Naive B cell (primary cell): Measurements from ENCODE around the gene DLX4. TPM values are rescaled to one million over a fixed set of nuclear protein-coding genes. Genes with fewer than 3 reads are reported as not detected.
A peak's percentile ranks its signal among the peaks of the same experiment; 100 is the strongest.

Source experiments
- ATAC-seq, 2 donors: fragments of 150-1000 bp; cut with Tn5 transposase; 2 replicates each; pipeline ENCODE4 v1.10.0; 2021; ENCODE audit warnings: low read depth in 2 of 2, mild to moderate bottlenecking in 2 of 2, moderate library complexity in 2 of 2
- DNase-seq: peaks from one replicate; pipeline ENCODE4 v3.0.0; 2022
- H3K27ac Mint-ChIP-seq, 6 donors: one replicate each; pipeline ENCODE4 v1.8.0; 2020 to 2022; ENCODE audit warnings: mild to moderate bottlenecking in 6 of 6, mixed read lengths in 6 of 6, moderate library complexity in 5 of 6, inconsistent platforms in 2 of 6
- H3K27me3 Mint-ChIP-seq, 3 donors: one replicate each; pipeline ENCODE4 v1.8.0; 2021 to 2022; ENCODE audit warnings: mixed read lengths in 3 of 3, mild to moderate bottlenecking in 1 of 3
- H3K36me3 Mint-ChIP-seq, 2 donors: one replicate each; pipeline ENCODE4 v1.8.0; 2020 to 2022; ENCODE audit warnings: mixed read lengths in 2 of 2, inconsistent platforms in 1 of 2, mild to moderate bottlenecking in 1 of 2
- H3K4me1 Mint-ChIP-seq, 3 donors: one replicate each; pipeline ENCODE4 v1.8.0; 2020 to 2022; ENCODE audit warnings: mixed read lengths in 3 of 3, inconsistent platforms in 1 of 3, mild to moderate bottlenecking in 1 of 3, moderate library complexity in 1 of 3
- H3K4me3 Mint-ChIP-seq, 8 donors: one replicate each; pipeline ENCODE4 v1.8.0; 2020 to 2022; ENCODE audit warnings: mild to moderate bottlenecking in 8 of 8, mixed read lengths in 8 of 8, moderate library complexity in 8 of 8, inconsistent platforms in 2 of 8
- H3K9me3 Mint-ChIP-seq, 7 donors: one replicate each; pipeline ENCODE4 v1.8.0; 2020 to 2022; ENCODE audit warnings: mixed read lengths in 7 of 7, mild to moderate bottlenecking in 5 of 7, inconsistent platforms in 2 of 7, moderate library complexity in 1 of 7
- polyA plus RNA-seq, 6 donors: library from polyadenylated mRNA; unstranded; fragments of 300-500 nt; fragmentation: Illumina TruSeq; gene quantifications; one replicate each; pipeline ENCODE4 v1.2.3, GENCODE V29; 2021; ENCODE audit warnings: low read depth in 6 of 6

The DLX4 gene
- under 1 TPM in 3 of 6 donors, not detected in 3; 0.18 to 0.22 (median 0.21) TPM for polyA plus RNA-seq

GRCh38 chr17:49969134-49969759 lies at the start of gene DLX4:
Gene DLX4, plus strand, starts transcription at chr17:49969190. Its CDS starts 279 bp downstream, at chr17:49969469.
- Mint-ChIP-seq H3K9me3 (peaks cover 0 to 11% (median 6%) of the 10 kb centered on the region in 7 donors), H3K27ac (peak within 1 kb of the TSS in 3 of 6 donors; percentile 68 to 83 (median 76)), H3K4me3 (peak within 1 kb of the TSS; percentile 79 to 93 (median 88)), H3K4me1 (peaks cover 39 to 59% (median 48%) of the 10 kb centered on the region in 3 donors), H3K27me3 (peaks cover 65 to 97% (median 90%) of the 10 kb centered on the region in 3 donors), H3K36me3 (peaks cover 0 to 12% of the 10 kb centered on the region in 2 donors)
- DNase-seq (no peak), ATAC-seq (no peak)

- no peak overlapping the region for H3K4me3 Mint-ChIP-seq
- ATAC-seq (no peak), DNase-seq (no peak)
- peaks cover 0 to 2% (median 0%) of the 10 kb centered on the region in 7 donors for H3K9me3 Mint-ChIP-seq
- H3K27ac Mint-ChIP-seq, result peak overlapping the region in 1 of 6 donors; percentile 58
- H3K27me3 Mint-ChIP-seq, result peaks cover 24 to 82% (median 66%) of the 10 kb centered on the region in 3 donors
- no peaks in the 10 kb centered on the region for H3K36me3 Mint-ChIP-seq
- H3K4me1 Mint-ChIP-seq, result no peaks in the 10 kb centered on the region
Observed at GRCh38 chr17:49920030-49920769, 48.8 kb upstream of the DLX4 start.

- Mint-ChIP-seq H3K4me1 (no peaks in the 10 kb centered on the region), H3K27ac (peak overlapping the region in 2 of 6 donors; percentile 45 to 57), H3K27me3 (peaks cover 22 to 76% (median 63%) of the 10 kb centered on the region in 3 donors), H3K4me3 (no peak overlapping the region), H3K36me3 (no peaks in the 10 kb centered on the region), H3K9me3 (no peaks in the 10 kb centered on the region)
- DNase-seq (no peak), ATAC-seq (no peak)
Observed at GRCh38 chr17:49922095-49922494, 46.9 kb upstream of the DLX4 start.

- no peaks in the 10 kb centered on the region for H3K9me3 Mint-ChIP-seq
- H3K27me3 Mint-ChIP-seq, result peaks cover 24 to 81% (median 73%) of the 10 kb centered on the region in 3 donors
- H3K4me1 Mint-ChIP-seq, result no peaks in the 10 kb centered on the region
- no peak overlapping the region for H3K27ac Mint-ChIP-seq
- ATAC-seq (no peak), DNase-seq (no peak)
- H3K4me3 Mint-ChIP-seq, result no peak overlapping the region
- H3K36me3 Mint-ChIP-seq, result no peaks in the 10 kb centered on the region
Observed at GRCh38 chr17:49924116-49924515, 44.9 kb upstream of the DLX4 start.

GRCh38 chr17:49924589-49924988 lies 44.4 kb upstream of the DLX4 start:
- Mint-ChIP-seq H3K27ac (no peak overlapping the region), H3K36me3 (no peaks in the 10 kb centered on the region), H3K9me3 (no peaks in the 10 kb centered on the region), H3K27me3 (peaks cover 24 to 83% (median 75%) of the 10 kb centered on the region in 3 donors), H3K4me1 (no peaks in the 10 kb centered on the region), H3K4me3 (peak overlapping the region in 1 of 8 donors; percentile 34)
- ATAC-seq (no peak), DNase-seq (no peak)

- no peak for ATAC-seq
- Mint-ChIP-seq H3K4me1 (no peaks in the 10 kb centered on the region), H3K36me3 (no peaks in the 10 kb centered on the region), H3K27ac (no peak overlapping the region), H3K27me3 (peaks cover 33 to 87% (median 84%) of the 10 kb centered on the region in 3 donors), H3K9me3 (no peaks in the 10 kb centered on the region), H3K4me3 (no peak overlapping the region)
- DNase-seq, result no peak
Observed at GRCh38 chr17:49925921-49926320, 43.1 kb upstream of the DLX4 start.

GRCh38 chr17:49926886-49927285 lies 42.1 kb upstream of the DLX4 start:
- Mint-ChIP-seq H3K4me3 (no peak overlapping the region), H3K27ac (no peak overlapping the region), H3K27me3 (peaks cover 35 to 87% (median 83%) of the 10 kb centered on the region in 3 donors), H3K9me3 (no peaks in the 10 kb centered on the region), H3K36me3 (no peaks in the 10 kb centered on the region), H3K4me1 (no peaks in the 10 kb centered on the region)
- ATAC-seq (no peak), DNase-seq (no peak)

- DNase-seq, result no peak
- H3K4me1 Mint-ChIP-seq, result no peaks in the 10 kb centered on the region
- no peak for ATAC-seq
- peaks cover 29 to 85% (median 80%) of the 10 kb centered on the region in 3 donors for H3K27me3 Mint-ChIP-seq
- no peak overlapping the region for H3K27ac Mint-ChIP-seq
- no peaks in the 10 kb centered on the region for H3K9me3 Mint-ChIP-seq
- H3K36me3 Mint-ChIP-seq, result no peaks in the 10 kb centered on the region
- no peak overlapping the region for H3K4me3 Mint-ChIP-seq
Observed at GRCh38 chr17:49928126-49928800, 40.7 kb upstream of the DLX4 start.

GRCh38 chr17:49928837-49929475 lies 40.0 kb upstream of the DLX4 start:
- H3K4me3 Mint-ChIP-seq, result no peak overlapping the region
- no peak for ATAC-seq
- H3K9me3 Mint-ChIP-seq, result no peaks in the 10 kb centered on the region
- peaks cover 31 to 88% (median 80%) of the 10 kb centered on the region in 3 donors for H3K27me3 Mint-ChIP-seq
- no peaks in the 10 kb centered on the region for H3K4me1 Mint-ChIP-seq
- H3K36me3 Mint-ChIP-seq, result no peaks in the 10 kb centered on the region
- H3K27ac Mint-ChIP-seq, result peak overlapping the region in 1 of 6 donors; percentile 11
- no peak for DNase-seq

GRCh38 chr17:49930880-49931279 lies 38.1 kb upstream of the DLX4 start:
- Mint-ChIP-seq H3K4me1 (no peaks in the 10 kb centered on the region), H3K36me3 (no peaks in the 10 kb centered on the region), H3K9me3 (no peaks in the 10 kb centered on the region), H3K27ac (no peak overlapping the region), H3K4me3 (no peak overlapping the region), H3K27me3 (peaks cover 34 to 87% (median 84%) of the 10 kb centered on the region in 3 donors)
- DNase-seq (no peak), ATAC-seq (no peak)

GRCh38 chr17:49931416-49932137 lies 37.4 kb upstream of the DLX4 start:
- DNase-seq, result no peak
- H3K9me3 Mint-ChIP-seq, result no peaks in the 10 kb centered on the region
- peaks cover 34 to 89% (median 86%) of the 10 kb centered on the region in 3 donors for H3K27me3 Mint-ChIP-seq
- H3K36me3 Mint-ChIP-seq, result no peaks in the 10 kb centered on the region
- no peak for ATAC-seq
- H3K27ac Mint-ChIP-seq, result no peak overlapping the region
- H3K4me3 Mint-ChIP-seq, result no peak overlapping the region
- no peaks in the 10 kb centered on the region for H3K4me1 Mint-ChIP-seq

- no peaks in the 10 kb centered on the region for H3K9me3 Mint-ChIP-seq
- no peak for ATAC-seq
- no peaks in the 10 kb centered on the region for H3K36me3 Mint-ChIP-seq
Observed at GRCh38 chr17:49932138-49932723, 36.8 kb upstream of the DLX4 start.

More at GRCh38 chr17:49932138-49932723, 36.8 kb upstream of the DLX4 start:
- Mint-ChIP-seq H3K27ac (no peak overlapping the region), H3K4me1 (no peaks in the 10 kb centered on the region), H3K4me3 (no peak overlapping the region), H3K27me3 (peaks cover 34 to 83% (median 83%) of the 10 kb centered on the region in 3 donors)
- no peak for DNase-seq
